Urinary bladder (tissue), 4 donors: ENCODE results near the gene KRTAP10-6. TPM values are rescaled to one million over a fixed set of nuclear protein-coding genes. Genes with fewer than 3 reads are reported as not detected.

ENCODE experiments used
- DNase-seq: peaks from one replicate; pipeline ENCODE4 v3.0.0-alpha.2; 2015; ENCODE audit errors: extremely low spot score
- H3K27ac ChIP-seq: one replicate; pipeline ENCODE4 v1.5.1; 2013; ENCODE audit warnings: low read depth, mild to moderate bottlenecking, moderate library complexity
- H3K36me3 ChIP-seq: one replicate; pipeline ENCODE4 v1.6.1; 2013; ENCODE audit warnings: mild to moderate bottlenecking, moderate library complexity; ENCODE audit not compliant: insufficient read depth
- H3K4me1 ChIP-seq: one replicate; pipeline ENCODE4 v1.6.1; 2013; ENCODE audit warnings: mild to moderate bottlenecking, moderate library complexity; ENCODE audit not compliant: insufficient read depth
- H3K4me3 ChIP-seq: one replicate; pipeline ENCODE4 v1.5.1; 2013; ENCODE audit warnings: low read depth, low read length
- WGBS: extraction: QIAGEN DNeasy Blood & Tissue Kit; methylation state at CpG from one replicate; pipeline ENCODE4 v1.1.7; 2013; 5-methylcytosine and 5-hydroxymethylcytosine counted together
- polyA plus RNA-seq: library from polyadenylated mRNA; stranded (reverse); fragments of 200-250 nt; gene quantifications from one replicate; pipeline ENCODE4 v1.2.3, GENCODE V29; 2013
- total RNA-seq: library from RNA; depleted of rRNA; stranded (reverse); fragments of >200 nt; gene quantifications from one replicate; pipeline ENCODE4 v1.2.3, GENCODE V29; 2014
- donor health status: healthy with polysubstance abuse.
- donor health status: healthy.

Gene KRTAP10-6
- total and polyA plus RNA-seq, 2 donors = not detected

- Histone ChIP-seq H3K27ac (no peak overlapping the region), H3K36me3 (no peaks in the 10 kb centered on the region), H3K4me1 (no peaks in the 10 kb centered on the region), H3K4me3 (no peak overlapping the region)
- 84% methylated on average over 1 of the region's 1 CpG for WGBS
- no peak for DNase-seq
Observed at GRCh38 chr21:44542716-44543115, 49.6 kb downstream of the KRTAP10-6 start.

Other genes starting within 250 kb of the KRTAP10-6 start
- 1.2 TPM for gene TRPM2, start 238.9 kb downstream of the KRTAP10-6 start, total RNA-seq
- gene TRPM2, start 238.9 kb downstream of the KRTAP10-6 start, polyA plus RNA-seq = 3.3 TPM
- 1.5 TPM for gene LRRC3, start 137.0 kb downstream of the KRTAP10-6 start, total RNA-seq
- gene LRRC3, start 137.0 kb downstream of the KRTAP10-6 start, polyA plus RNA-seq = 4.1 TPM
- gene KRTAP10-1, start 52.3 kb downstream of the KRTAP10-6 start, total RNA-seq = not detected
- gene KRTAP10-1, start 52.3 kb downstream of the KRTAP10-6 start, polyA plus RNA-seq = not detected
- gene KRTAP10-2, start 41.0 kb downstream of the KRTAP10-6 start, total RNA-seq = not detected
- not detected for gene KRTAP10-2, start 41.0 kb downstream of the KRTAP10-6 start, polyA plus RNA-seq
- gene KRTAP10-3, start 33.7 kb downstream of the KRTAP10-6 start, total RNA-seq = not detected
- not detected for gene KRTAP10-3, start 33.7 kb downstream of the KRTAP10-6 start, polyA plus RNA-seq
- gene KRTAP10-4, start 18.8 kb downstream of the KRTAP10-6 start, total RNA-seq = not detected
- gene KRTAP10-4, start 18.8 kb downstream of the KRTAP10-6 start, polyA plus RNA-seq = not detected
- not detected for gene KRTAP10-5, start 11.9 kb downstream of the KRTAP10-6 start, total RNA-seq
- not detected for gene KRTAP10-5, start 11.9 kb downstream of the KRTAP10-6 start, polyA plus RNA-seq
- gene KRTAP10-7, start 8.1 kb upstream of the KRTAP10-6 start, total RNA-seq = not detected
- gene KRTAP10-7, start 8.1 kb upstream of the KRTAP10-6 start, polyA plus RNA-seq = not detected
- gene KRTAP10-8, start 19.6 kb upstream of the KRTAP10-6 start, total RNA-seq = not detected
- not detected for gene KRTAP10-8, start 19.6 kb upstream of the KRTAP10-6 start, polyA plus RNA-seq
- not detected for gene KRTAP10-9, start 34.6 kb upstream of the KRTAP10-6 start, total RNA-seq
- gene KRTAP10-9, start 34.6 kb upstream of the KRTAP10-6 start, polyA plus RNA-seq = not detected
- gene KRTAP10-10, start 44.9 kb upstream of the KRTAP10-6 start, total RNA-seq = not detected
- gene KRTAP10-10, start 44.9 kb upstream of the KRTAP10-6 start, polyA plus RNA-seq = not detected
- gene KRTAP10-11, start 53.9 kb upstream of the KRTAP10-6 start, total RNA-seq = not detected
- not detected for gene KRTAP10-11, start 53.9 kb upstream of the KRTAP10-6 start, polyA plus RNA-seq
- gene KRTAP12-4, start 62.2 kb upstream of the KRTAP10-6 start, total RNA-seq = not detected
- not detected for gene KRTAP12-4, start 62.2 kb upstream of the KRTAP10-6 start, polyA plus RNA-seq
- not detected for gene KRTAP12-3, start 65.4 kb upstream of the KRTAP10-6 start, total RNA-seq
- gene KRTAP12-3, start 65.4 kb upstream of the KRTAP10-6 start, polyA plus RNA-seq = not detected
- gene KRTAP12-2, start 74.4 kb upstream of the KRTAP10-6 start, total RNA-seq = not detected
- not detected for gene KRTAP12-2, start 74.4 kb upstream of the KRTAP10-6 start, polyA plus RNA-seq
- not detected for gene KRTAP12-1, start 89.7 kb upstream of the KRTAP10-6 start, total RNA-seq
- not detected for gene KRTAP12-1, start 89.7 kb upstream of the KRTAP10-6 start, polyA plus RNA-seq
- gene KRTAP10-12, start 104.7 kb upstream of the KRTAP10-6 start, total RNA-seq = not detected
- not detected for gene KRTAP10-12, start 104.7 kb upstream of the KRTAP10-6 start, polyA plus RNA-seq
- 0.21 TPM for gene TSPEAR, start 119.1 kb upstream of the KRTAP10-6 start, total RNA-seq
- 0.03 TPM for gene TSPEAR, start 119.1 kb upstream of the KRTAP10-6 start, polyA plus RNA-seq
- gene UBE2G2, start 209.3 kb upstream of the KRTAP10-6 start, total RNA-seq = 75.9 TPM
- 65.4 TPM for gene UBE2G2, start 209.3 kb upstream of the KRTAP10-6 start, polyA plus RNA-seq
- gene SUMO3, start 225.6 kb upstream of the KRTAP10-6 start, total RNA-seq = 33.7 TPM
- gene SUMO3, start 225.6 kb upstream of the KRTAP10-6 start, polyA plus RNA-seq = 84.2 TPM